Cerebellar nuclear complex (tissue), 1 donor: ENCODE results near the gene ARL17B.
"Not testable (repeated sequence)": the region's sequence is repeated elsewhere in the genome, so short reads cannot be mapped to it uniquely, and the experiment has no call there.

Experiments used
- DNase-seq, 2 experiments: peaks; one replicate each; lab custom pipeline; 2025; lab: John Stamatoyannopoulos, UW

ARL17B gene

GRCh38 chr17:46290906-46291546 is 70.5 kb downstream of the ARL17B start:
- not testable (repeated sequence) for DNase-seq

- DNase-seq: not testable (repeated sequence)
Observed at GRCh38 chr17:46287587-46287986, 74.0 kb downstream of the ARL17B start.

- peak in 1 of 2 experiments; percentile 83 for DNase-seq
Observed at GRCh38 chr17:46286764-46287221, 74.8 kb downstream of the ARL17B start.

GRCh38 chr17:46285500-46285899 is 76.1 kb downstream of the ARL17B start:
- DNase-seq: not testable (repeated sequence)

- DNase-seq: not testable (repeated sequence)
Observed at GRCh38 chr17:46284467-46284866, 77.1 kb downstream of the ARL17B start.

- DNase-seq: not testable (repeated sequence)
Observed at GRCh38 chr17:46282635-46283034, 78.9 kb downstream of the ARL17B start.

GRCh38 chr17:46281336-46281735 is 80.2 kb downstream of the ARL17B start:
- DNase-seq: not testable (repeated sequence)

- not testable (repeated sequence) for DNase-seq
Observed at GRCh38 chr17:46276728-46277479, 84.7 kb downstream of the ARL17B start.

GRCh38 chr17:46274238-46274637 is 87.3 kb downstream of the ARL17B start:
- DNase-seq: no peak

GRCh38 chr17:46273541-46274236 is 87.9 kb downstream of the ARL17B start:
- DNase-seq: no peak

- no peak for DNase-seq
Observed at GRCh38 chr17:46270032-46270431, 91.5 kb downstream of the ARL17B start.

GRCh38 chr17:46266656-46267544 is 94.7 kb downstream of the ARL17B start:
- peak in 1 of 2 experiments; percentile 45 for DNase-seq

- DNase-seq: not testable (repeated sequence)
Observed at GRCh38 chr17:46266063-46266655, 95.4 kb downstream of the ARL17B start.

- DNase-seq: no peak
Observed at GRCh38 chr17:46264456-46265198, 96.9 kb downstream of the ARL17B start.

- no peak for DNase-seq
Observed at GRCh38 chr17:46262271-46262670, 99.3 kb downstream of the ARL17B start.

GRCh38 chr17:46259845-46260661 is 101.5 kb downstream of the ARL17B start:
- DNase-seq: not testable (repeated sequence)

- DNase-seq: not testable (repeated sequence)
Observed at GRCh38 chr17:46256369-46256768, 105.2 kb downstream of the ARL17B start.

GRCh38 chr17:46254215-46254614 is 107.4 kb downstream of the ARL17B start:
- DNase-seq: not testable (repeated sequence)

- DNase-seq: not testable (repeated sequence)
Observed at GRCh38 chr17:46253722-46254121, 107.8 kb downstream of the ARL17B start.
